Endothelial cell of umbilical vein (primary cell): ENCODE data around the gene MAN1A2. TPM values are rescaled to one million over a fixed set of nuclear protein-coding genes. Genes with fewer than 3 reads are reported as not detected.

Source experiments
- BruUV-seq: library from RNA; stranded (reverse); fragments of 400-500 nt; replicated peaks from 2 replicates; lab custom pipeline; 2021; lab: Mats Ljungman, UMichigan
- CTCF ChIA-PET: fragments of 300-600, 350-600 bp; sonication (Branson Sonifier 250); formaldehyde crosslinking; loops from one replicate; lab custom pipeline; 2021; ENCODE audit warnings: antibody characterized with exemption, inconsistent platforms; lab: Charles Lee
- POLR2A ChIA-PET: fragments of 300-600, 350-600 bp; sonication (Branson Sonifier 250); formaldehyde crosslinking; loops from one replicate; lab custom pipeline; 2021; ENCODE audit warnings: antibody characterized with exemption, inconsistent platforms; lab: Charles Lee
- DNase-seq: peaks from one replicate; pipeline ENCODE4 v3.0.0-alpha.2; 2011; ENCODE audit warnings: low read depth, low spot score
- FAIRE-seq: peaks from 2 replicates; lab custom pipeline; 2011; peaks lifted over from hg19 to GRCh38; lab: Jason Lieb, UNC
- H2AFZ ChIP-seq: 2 replicates; pipeline ENCODE4 v1.6.0; 2012; ENCODE audit warnings: low read depth, low read length, control low read depth, inconsistent platforms
- H3K27ac ChIP-seq: 2 replicates; pipeline ENCODE4 v1.5.1; 2011; ENCODE audit warnings: low read depth, mild to moderate bottlenecking, control low read depth, low read length, moderate library complexity; ENCODE audit not compliant: insufficient read depth
- H3K27me3 ChIP-seq, 2 experiments: 2 replicates each; pipeline versions ENCODE4 v1.6.0 to v1.6.1; 2011; ENCODE audit warnings: low read length in 2 of 2, mixed read lengths in 1 of 2; ENCODE audit not compliant: control insufficient read depth in 2 of 2, insufficient read depth in 2 of 2
- H3K36me3 ChIP-seq, 2 experiments: 2 replicates in 1 of 2; 3 replicates in 1 of 2; pipeline ENCODE4 v1.5.1; 2011; ENCODE audit warnings: low read length in 2 of 2, mild to moderate bottlenecking in 1 of 2, moderate library complexity in 1 of 2; ENCODE audit not compliant: control insufficient read depth in 2 of 2, insufficient read depth in 2 of 2; ENCODE audit errors: extremely low read depth in 1 of 2
- H3K4me1 ChIP-seq: 3 replicates; pipeline ENCODE4 v1.5.1; 2011; ENCODE audit warnings: mild to moderate bottlenecking, low read length; ENCODE audit not compliant: control insufficient read depth, insufficient read depth; ENCODE audit errors: extremely low read depth
- H3K4me2 ChIP-seq: 2 replicates; pipeline ENCODE4 v1.6.1; 2011; ENCODE audit warnings: low read length, control low read depth, mixed read lengths; ENCODE audit not compliant: insufficient read depth
- H3K4me3 ChIP-seq, 3 experiments: fragments of 200-600 bp in 1 of 3; sonication (generic), shearing (Covaris generic) in 1 of 3; replicated peaks in 1 of 3; 2 replicates each; pipeline ENCODE4 v1.5.1; 2011 to 2016; ENCODE audit warnings: control low read depth in 3 of 3, low read length in 3 of 3, mild to moderate bottlenecking in 2 of 3, inconsistent platforms in 1 of 3, low read depth in 1 of 3, moderate library complexity in 1 of 3; ENCODE audit not compliant: insufficient read depth in 1 of 3
- H3K79me2 ChIP-seq: 2 replicates; pipeline ENCODE4 v1.6.0; 2012; ENCODE audit warnings: low read length, inconsistent platforms; ENCODE audit not compliant: control insufficient read depth, insufficient read depth
- H3K9ac ChIP-seq: replicated peaks from 2 replicates; pipeline ENCODE3; 2011; ENCODE audit warnings: low read length, control low read depth; ENCODE audit not compliant: insufficient read depth; ENCODE audit errors: extremely low read depth
- H3K9me1 ChIP-seq: replicated peaks from 3 replicates; pipeline ENCODE4 v1.6.0; 2011; ENCODE audit warnings: mild to moderate bottlenecking, low read length; ENCODE audit not compliant: control insufficient read depth, insufficient read depth; ENCODE audit errors: extremely low read depth
- H3K9me3 ChIP-seq: replicated peaks from 2 replicates; pipeline ENCODE4 v1.5.1; 2012; ENCODE audit warnings: low read length, inconsistent platforms; ENCODE audit not compliant: control insufficient read depth, insufficient read depth
- H4K20me1 ChIP-seq: replicated peaks from 2 replicates; pipeline ENCODE3; 2011; ENCODE audit warnings: mild to moderate bottlenecking, low read length; ENCODE audit not compliant: control insufficient read depth, insufficient read depth; ENCODE audit errors: extremely low read depth
- FOS ChIP-seq: IDR thresholded peaks from 2 replicates; pipeline ENCODE4 v1.6.1; 2011; ENCODE audit warnings: mild to moderate bottlenecking, low read length, moderate library complexity, borderline replicate concordance; ENCODE audit not compliant: insufficient read depth
- GATA2 ChIP-seq: IDR thresholded peaks from 2 replicates; pipeline ENCODE4 v1.7.0; 2011; ENCODE audit warnings: low read depth, mild to moderate bottlenecking, moderate library complexity, mixed read lengths, low read length; ENCODE audit not compliant: insufficient read length, insufficient read depth
- MAX ChIP-seq: IDR thresholded peaks from 2 replicates; pipeline ENCODE4 v1.6.1; 2011; ENCODE audit not compliant: insufficient read depth, insufficient read length
- MYC ChIP-seq: IDR thresholded peaks from one replicate; pipeline ENCODE4 v1.6.1; 2011; ENCODE audit warnings: mild to moderate bottlenecking, low read depth, low read length
- POLR2A ChIP-seq: IDR thresholded peaks from 2 replicates; pipeline ENCODE4 v1.6.1; 2012; ENCODE audit warnings: low read depth, mild to moderate bottlenecking, control low read depth, low read length
- POLR2AphosphoS5 ChIP-seq: IDR thresholded peaks from 2 replicates; pipeline ENCODE4 v1.6.1; 2012; ENCODE audit warnings: low read depth, mild to moderate bottlenecking, control low read depth, low read length, moderate library complexity; ENCODE audit not compliant: insufficient read depth
- dilution Hi-C: fragments of 300-500 bp; cut with MboI; formaldehyde crosslinking; loops from one replicate; pipeline ENCODE4 v1.15.0; 2019; ENCODE audit warnings: low sequenced_read_pairs; ENCODE audit not compliant: extremely low pct_ligation_motif_present
- intact Hi-C: fragments of 100-400 bp; cut with micrococcal nuclease; formaldehyde crosslinking; loops from one replicate; pipeline ENCODE4 v1.10.0; 2022
- polyA plus RNA-seq, 4 experiments: library from polyadenylated mRNA; depleted of rRNA in 3 of 4; stranded (reverse) in 3 of 4; unstranded in 1 of 4; fragments of >200 nt; gene quantifications; 2 replicates each; pipeline versions ENCODE4 v1.2.1 to v1.2.3, GENCODE V29; 2011 to 2012; ENCODE audit warnings: missing spikeins in 1 of 4
- total RNA-seq: library from RNA; stranded (reverse); gene quantifications from 2 replicates; pipeline ENCODE4 v1.2.3, GENCODE V29; 2021
- TF ChIP-seq, protein P1 (sequence below), 2 donors: IDR thresholded peaks; 1 replicate in 1 of 2; 2 replicates in 1 of 2; pipeline ENCODE4 v1.5.1; 2011; ENCODE audit warnings: low read length in 2 of 2, mild to moderate bottlenecking in 2 of 2, moderate library complexity in 2 of 2, control low read depth in 1 of 2, inconsistent platforms in 1 of 2, low read depth in 1 of 2; ENCODE audit not compliant: insufficient read depth in 1 of 2; ENCODE audit errors: extremely low read depth in 1 of 2

Gene MAN1A2
- total and polyA plus RNA-seq, 2 donors (not counting 3 experiments of a cell fraction or from before 2014, with no cell fraction given), result 13.5 to 36.2 TPM

- Histone ChIP-seq H3K4me1 (no peaks in the 10 kb centered on the region), H4K20me1 (no peaks in the 10 kb centered on the region), H3K9me1 (no peaks in the 10 kb centered on the region), H2AFZ (no peak overlapping the region), H3K4me2 (no peak overlapping the region), H3K27me3 (peaks cover 3 to 4% of the 10 kb centered on the region in 2 experiments), H3K79me2 (no peaks in the 10 kb centered on the region), H3K9me3 (no peaks in the 10 kb centered on the region), H3K4me3 (no peak overlapping the region), H3K9ac (no peak overlapping the region), H3K36me3 (no peaks in the 10 kb centered on the region), H3K27ac (no peak overlapping the region)
- TF ChIP-seq POLR2A, result no peak
- no peak for TF ChIP-seq MAX
- TF ChIP-seq MYC, result no peak
- TF ChIP-seq GATA2, result no peak
- no peak for TF ChIP-seq FOS
- TF ChIP-seq, protein P1, sequence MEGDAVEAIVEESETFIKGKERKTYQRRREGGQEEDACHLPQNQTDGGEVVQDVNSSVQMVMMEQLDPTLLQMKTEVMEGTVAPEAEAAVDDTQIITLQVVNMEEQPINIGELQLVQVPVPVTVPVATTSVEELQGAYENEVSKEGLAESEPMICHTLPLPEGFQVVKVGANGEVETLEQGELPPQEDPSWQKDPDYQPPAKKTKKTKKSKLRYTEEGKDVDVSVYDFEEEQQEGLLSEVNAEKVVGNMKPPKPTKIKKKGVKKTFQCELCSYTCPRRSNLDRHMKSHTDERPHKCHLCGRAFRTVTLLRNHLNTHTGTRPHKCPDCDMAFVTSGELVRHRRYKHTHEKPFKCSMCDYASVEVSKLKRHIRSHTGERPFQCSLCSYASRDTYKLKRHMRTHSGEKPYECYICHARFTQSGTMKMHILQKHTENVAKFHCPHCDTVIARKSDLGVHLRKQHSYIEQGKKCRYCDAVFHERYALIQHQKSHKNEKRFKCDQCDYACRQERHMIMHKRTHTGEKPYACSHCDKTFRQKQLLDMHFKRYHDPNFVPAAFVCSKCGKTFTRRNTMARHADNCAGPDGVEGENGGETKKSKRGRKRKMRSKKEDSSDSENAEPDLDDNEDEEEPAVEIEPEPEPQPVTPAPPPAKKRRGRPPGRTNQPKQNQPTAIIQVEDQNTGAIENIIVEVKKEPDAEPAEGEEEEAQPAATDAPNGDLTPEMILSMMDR (IDR thresholded peaks at IDR 0.05; ENCODE audit: extremely low read depth in 1 of 2, insufficient read depth in 1 of 2, low read depth in 1 of 2, low read length in 2 of 2), result no peak
- TF ChIP-seq POLR2AphosphoS5, result no peak
- intact Hi-C loops (no loop called here), dilution Hi-C loops (no loop called here)
- POLR2A ChIA-PET, result no interaction called here
- CTCF ChIA-PET, result no interaction called here
- no TSS peak for BruUV-seq
- FAIRE-seq, result no peak
- DNase-seq, result no peak
These were observed 205.3 kb downstream of the MAN1A2 start for GRCh38 chr1:117572546-117572945.
